GM19372 (cell line): Measurements from ENCODE around the gene ASB15.

Experiments
- ATAC-seq: cut with Tn5 transposase; IDR thresholded peaks from one replicate; pipeline ENCODE4 v1.9.1; 2021; ENCODE audit warnings: mild to moderate bottlenecking, low read depth, moderate library complexity; ENCODE audit not compliant: unreplicated experiment

Gene ASB15

DNA sequence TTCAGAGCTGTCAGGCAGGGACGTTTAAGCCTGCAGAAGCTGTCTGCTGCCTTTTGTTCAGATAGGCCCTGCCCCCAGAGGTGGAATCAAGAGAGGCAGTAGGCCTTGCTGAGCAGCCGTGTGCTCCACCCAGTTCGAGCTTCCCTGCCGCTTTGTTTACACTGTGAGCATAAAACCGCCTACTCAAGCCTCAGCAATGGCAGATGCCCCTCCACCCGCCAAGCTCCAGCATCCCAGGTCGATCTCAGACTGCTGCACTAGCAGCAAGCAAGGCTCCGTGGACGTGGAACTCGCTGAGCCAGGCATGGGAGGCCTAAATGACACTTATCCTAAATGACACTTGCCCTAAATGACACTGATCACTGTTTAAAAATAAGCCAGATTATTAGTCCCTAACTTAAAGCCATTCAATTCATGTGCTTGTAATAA is 6.8 kb upstream of the ASB15 start:
- ATAC-seq, result no peak

DNA sequence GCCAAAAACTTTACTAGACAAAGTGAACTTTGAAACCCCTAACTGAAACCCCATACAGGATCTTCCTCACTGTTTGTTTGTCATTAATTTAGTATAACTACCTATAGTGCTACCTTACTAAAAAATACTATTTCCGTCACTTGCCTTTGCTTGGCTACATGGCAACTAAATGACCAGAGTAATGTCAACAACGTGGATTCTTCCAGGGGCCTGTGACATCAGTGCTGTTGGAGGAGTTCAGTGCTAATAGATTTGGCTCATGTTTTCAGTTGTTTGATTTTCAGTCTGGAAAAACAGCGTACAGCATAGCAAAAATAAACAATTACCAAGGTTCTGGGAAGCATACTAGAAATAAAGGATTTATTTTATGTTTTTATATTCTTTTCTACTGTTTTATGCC is 3.0 kb upstream of the ASB15 start:
- ATAC-seq, result no peak

GRCh38 chr7:123599766-123600165 is 1.9 kb upstream of the ASB15 start:
- no peak for ATAC-seq

DNA sequence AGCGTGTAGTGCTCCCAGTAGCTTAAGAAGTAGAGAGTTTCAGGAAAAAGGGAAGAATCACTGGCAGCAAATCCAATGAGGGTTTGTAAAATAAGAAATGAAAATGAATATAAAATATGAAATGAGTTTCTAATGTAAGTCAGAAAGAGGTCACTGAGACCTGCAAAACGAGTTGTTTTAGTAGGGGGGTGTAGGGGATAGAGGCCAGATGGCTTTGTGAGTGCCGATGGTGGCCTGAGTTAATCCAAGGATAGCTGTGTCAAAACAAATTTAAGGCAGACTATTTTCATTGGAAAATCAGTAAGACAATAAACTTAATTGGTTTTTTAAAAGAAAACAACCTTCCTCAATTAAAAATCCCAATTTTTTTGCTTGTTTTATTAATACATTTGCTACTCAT is 745 bp upstream of the ASB15 start:
- ATAC-seq, result no peak

DNA sequence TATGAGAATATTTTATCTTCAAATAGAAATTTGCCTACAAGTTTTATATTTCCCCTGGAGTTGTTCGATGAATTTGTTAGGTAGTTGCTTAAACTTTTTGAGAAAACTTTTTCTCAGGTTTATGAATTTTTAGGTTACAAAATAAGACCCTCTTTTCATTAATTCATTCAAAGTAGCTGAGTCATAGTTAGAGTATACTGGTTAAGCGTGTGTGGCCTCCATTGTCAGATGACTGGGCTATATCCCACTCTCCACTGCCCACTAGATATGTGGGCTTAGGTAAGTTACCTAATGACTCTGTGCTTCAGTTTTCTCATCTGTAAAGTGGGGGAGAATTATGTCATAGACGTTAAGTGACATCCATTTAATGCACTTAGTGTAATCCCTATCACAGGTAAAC is 1.0 kb downstream of the ASB15 start:
- ATAC-seq, result no peak

- no peak for ATAC-seq
These were observed 3.1 kb downstream of the ASB15 start for GRCh38 chr7:123604739-123605138.

DNA sequence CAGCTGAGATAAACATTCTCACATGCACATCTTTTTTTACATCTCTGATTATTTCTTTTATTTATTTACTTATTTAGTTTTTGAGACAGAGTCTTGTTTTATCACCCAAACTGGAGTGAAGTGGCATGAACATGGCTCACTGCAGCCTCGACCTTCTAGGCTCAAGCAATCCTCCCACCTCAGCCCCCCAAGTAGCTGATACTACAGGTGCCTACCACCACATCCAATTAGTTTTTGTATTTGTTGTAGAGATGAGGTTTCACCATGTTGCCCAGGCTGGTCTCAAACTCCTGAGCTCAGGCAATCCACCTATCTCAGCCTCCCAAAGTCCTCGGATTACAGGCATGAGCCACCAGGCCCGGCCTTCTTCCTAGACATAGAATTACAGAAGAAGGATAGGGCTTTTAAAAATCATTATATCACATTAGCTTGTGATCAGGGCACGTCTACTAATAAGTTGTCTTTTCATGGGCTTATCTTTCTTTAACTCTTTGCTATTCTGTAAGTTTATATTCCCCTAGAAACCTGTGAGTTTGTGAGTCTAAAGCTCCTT is 5.9 kb downstream of the ASB15 start:
- ATAC-seq, result no peak

GRCh38 chr7:123608991-123609882 is 7.6 kb downstream of the ASB15 start:
- no peak for ATAC-seq

GRCh38 chr7:123609883-123610239 is 8.2 kb downstream of the ASB15 start:
- no peak for ATAC-seq

DNA sequence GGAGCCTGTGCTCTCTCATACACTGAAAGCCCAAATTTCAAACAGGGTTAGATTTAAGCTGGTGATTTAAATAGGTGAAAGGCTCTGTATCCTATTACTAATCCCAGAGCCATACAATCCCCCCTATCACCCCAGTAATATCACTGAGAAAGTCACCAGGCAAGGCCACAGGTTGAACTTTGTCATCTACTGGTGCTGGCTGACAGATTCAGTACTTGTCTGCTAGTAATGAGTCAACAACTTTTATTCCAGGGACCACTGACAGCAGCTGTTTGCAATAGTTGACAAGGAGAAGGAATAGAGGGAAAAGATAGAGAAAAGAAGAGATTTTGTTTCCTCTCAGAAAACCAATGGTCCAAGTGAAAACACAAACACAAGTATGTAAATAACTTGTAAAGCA is 10.4 kb downstream of the ASB15 start:
- no peak for ATAC-seq

DNA sequence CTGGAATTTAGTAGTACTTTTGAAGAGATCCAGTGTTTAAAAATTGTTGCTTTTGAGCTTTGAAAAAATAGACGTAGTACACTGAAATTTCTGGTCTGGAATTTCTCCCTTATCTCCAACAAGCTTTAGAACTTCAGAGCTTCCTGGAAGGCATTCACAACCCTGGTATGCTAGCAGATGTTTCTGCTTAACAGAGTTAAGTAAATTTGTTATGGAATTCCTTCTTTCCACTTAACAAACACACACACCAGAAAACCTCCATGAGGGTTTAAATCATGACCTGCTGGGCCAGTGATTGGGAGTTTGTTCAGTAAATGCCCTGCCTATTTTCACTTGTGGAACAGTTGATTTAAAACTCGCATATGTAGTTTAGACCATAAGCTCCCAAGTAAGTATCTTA is 13.7 kb downstream of the ASB15 start:
- ATAC-seq, result no peak

- ATAC-seq, result no peak
These were observed 14.6 kb downstream of the ASB15 start for GRCh38 chr7:123616223-123616622.

DNA sequence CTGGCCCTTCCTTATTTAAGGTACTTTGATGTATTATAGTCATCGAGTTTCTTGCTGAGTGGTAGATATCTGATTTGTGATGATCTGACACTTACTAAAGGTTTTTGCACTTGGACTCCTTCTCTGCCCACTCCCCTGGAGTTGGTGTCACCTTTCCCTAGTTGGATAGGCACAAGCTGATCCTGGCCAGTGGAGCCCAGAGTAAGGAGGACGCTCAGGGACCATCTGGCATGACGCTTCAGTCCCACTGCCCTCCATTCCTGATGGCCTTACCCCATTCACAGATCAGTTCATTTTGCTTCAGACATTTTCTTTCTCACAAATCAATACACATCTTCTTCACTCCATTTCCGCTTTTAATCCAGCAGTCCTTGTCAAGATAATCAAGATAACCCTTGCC is 20.1 kb downstream of the ASB15 start:
- no peak for ATAC-seq

DNA sequence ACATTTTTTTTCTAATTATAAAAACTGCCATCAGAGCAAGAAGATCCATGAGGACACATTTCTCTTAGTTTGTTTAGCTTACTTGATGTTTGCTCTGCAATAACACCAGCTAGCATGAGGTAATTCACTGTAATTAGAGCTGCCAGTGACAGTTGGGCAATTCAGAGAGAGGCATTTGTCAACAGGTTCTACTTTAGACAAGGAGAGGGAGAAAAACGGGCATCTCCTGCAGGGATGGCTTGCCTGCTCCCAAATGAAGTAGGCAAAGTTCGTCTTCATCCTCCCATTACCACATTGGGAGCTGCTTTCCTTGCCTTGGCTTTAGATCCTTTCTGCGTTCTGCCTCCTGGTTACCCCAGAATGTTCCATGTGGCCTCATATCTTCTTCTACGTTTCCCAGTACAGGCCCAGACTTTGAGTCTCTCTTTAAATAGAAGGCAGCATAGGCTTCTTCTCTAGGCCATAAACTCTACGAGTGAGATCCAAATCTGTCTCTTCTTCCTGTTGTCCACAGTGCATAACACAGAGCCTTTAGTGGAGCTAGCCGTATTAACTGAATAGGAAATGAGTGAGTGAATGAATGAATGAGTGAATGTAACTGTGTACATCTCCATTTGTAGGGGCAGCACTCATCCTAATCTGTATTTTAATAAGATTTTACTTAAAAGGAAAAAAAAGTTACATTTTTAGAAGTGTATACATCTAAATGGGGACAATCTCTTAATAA is 21.2 kb downstream of the ASB15 start:
- ATAC-seq, result no peak

DNA sequence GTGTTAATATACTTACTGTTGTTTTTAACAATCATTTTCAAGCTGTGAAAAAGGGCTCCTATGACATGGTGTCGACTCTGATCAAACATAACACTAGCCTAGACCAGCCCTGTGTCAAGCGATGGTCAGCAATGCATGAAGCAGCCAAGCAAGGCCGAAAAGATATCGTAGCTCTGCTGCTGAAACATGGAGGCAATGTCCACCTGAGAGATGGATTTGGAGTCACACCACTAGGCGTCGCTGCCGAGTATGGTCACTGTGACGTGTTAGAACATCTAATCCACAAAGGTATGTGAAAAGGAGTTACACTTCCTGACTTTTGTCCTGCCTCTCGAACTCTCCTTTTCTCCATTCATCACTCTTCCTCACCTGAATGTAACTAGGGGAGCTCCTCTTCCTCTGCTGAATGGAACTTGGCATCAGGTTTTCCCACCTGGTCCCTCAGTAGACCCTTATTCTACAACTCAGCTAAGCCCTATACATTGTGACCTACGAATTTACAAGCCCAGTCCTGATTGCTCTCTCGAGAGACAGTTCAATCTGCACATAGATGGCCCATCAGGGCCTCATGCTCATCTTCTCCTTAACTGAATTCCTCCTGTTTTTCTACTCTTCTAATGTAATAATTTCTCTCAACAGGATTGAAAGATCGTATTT is 23.0 kb downstream of the ASB15 start:
- ATAC-seq, result peak; percentile 92

- no peak for ATAC-seq
These were observed 23.6 kb downstream of the ASB15 start for GRCh38 chr7:123625254-123625653.

- no peak for ATAC-seq
These were observed 26.2 kb downstream of the ASB15 start for GRCh38 chr7:123627851-123628250.

GRCh38 chr7:123628829-123629228 is 27.2 kb downstream of the ASB15 start:
- ATAC-seq, result no peak

DNA sequence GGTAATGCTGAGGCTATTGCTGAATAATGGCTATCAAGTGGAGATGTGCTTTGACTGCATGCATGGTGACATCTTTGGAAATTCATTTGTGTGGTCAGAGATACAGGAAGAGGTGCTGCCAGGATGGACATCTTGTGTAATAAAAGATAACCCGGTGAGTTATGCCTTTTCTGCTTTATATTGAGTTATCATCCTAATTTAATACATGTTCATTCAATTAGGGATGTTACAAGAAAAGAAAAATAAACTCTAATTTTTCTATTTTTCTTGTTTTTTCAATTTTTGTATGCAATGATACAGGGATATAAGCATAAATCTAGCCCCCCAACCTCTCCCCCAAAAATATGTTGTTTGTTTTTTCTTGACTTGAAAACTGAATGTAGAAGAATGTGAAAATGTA is 27.7 kb downstream of the ASB15 start:
- no peak for ATAC-seq

DNA sequence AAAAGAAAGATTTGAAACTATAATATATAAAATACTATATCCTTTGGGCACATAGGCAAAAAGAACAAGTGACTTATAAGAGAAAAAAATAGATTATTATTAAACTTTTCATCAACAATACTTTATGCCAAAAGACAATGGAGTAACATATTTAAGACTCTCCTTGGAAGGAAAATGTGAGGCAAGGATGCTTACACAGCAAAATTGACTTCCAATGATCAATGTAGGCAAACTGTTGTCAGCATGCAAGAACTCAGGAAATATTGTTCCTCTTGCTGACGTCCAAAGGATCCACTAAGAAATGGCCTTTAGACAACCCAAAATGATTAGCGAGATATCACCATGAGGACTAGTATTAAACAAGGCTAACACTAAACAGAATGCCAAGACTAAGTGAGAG is 31.2 kb downstream of the ASB15 start:
- ATAC-seq, result no peak

GRCh38 chr7:123633553-123633952 is 31.9 kb downstream of the ASB15 start:
- ATAC-seq, result no peak
